ENCODE results near the gene PYGM. TPM values are rescaled to one million over a fixed set of nuclear protein-coding genes. Genes with fewer than 3 reads are reported as not detected.
"Not testable (repeated sequence)": the region's sequence is repeated elsewhere in the genome, so short reads cannot be mapped to it uniquely, and the experiment has no call there.

PYGM gene
- total RNA-seq, 2 donors from 2014 or later = 31.3 to 48.6 TPM

- intact Hi-C loops (cut with DNase I) = no loop called here
- DNase-seq (peak; percentile 39), ATAC-seq (peak; percentile 48 to 71)
These were observed 46.6 kb downstream of the PYGM start for GRCh38 chr11:64713016-64713707.

GRCh38 chr11:64712430-64713015, 47.3 kb downstream of the PYGM start:
- ATAC-seq (no peak), DNase-seq (no peak)
- intact Hi-C loops (cut with DNase I) = no loop called here

- no peak for DNase-seq
These were observed 47.8 kb downstream of the PYGM start for GRCh38 chr11:64711956-64712362.

GRCh38 chr11:64711138-64711955, 48.4 kb downstream of the PYGM start:
- ATAC-seq (peak in 1 of 2 donors; percentile 14), DNase-seq (no peak)
- intact Hi-C loops (cut with DNase I) = no loop called here

More at GRCh38 chr11:64711956-64712362, 47.8 kb downstream of the PYGM start:
- no peak for ATAC-seq
- intact Hi-C loops (cut with DNase I) = no loop called here

- DNase-seq (no peak), ATAC-seq (no peak)
- intact Hi-C loops (cut with DNase I) = no loop called here
These were observed 49.2 kb downstream of the PYGM start for GRCh38 chr11:64710418-64711137.

GRCh38 chr11:64705501-64705900, 54.3 kb downstream of the PYGM start:
- ATAC-seq (no peak), DNase-seq (no peak)
- intact Hi-C loops (cut with DNase I) = no loop called here

GRCh38 chr11:64703048-64703447, 56.7 kb downstream of the PYGM start:
- no peak for ATAC-seq
- intact Hi-C loops (cut with DNase I) = no loop called here
- no peak for DNase-seq

GRCh38 chr11:64701956-64702355, 57.8 kb downstream of the PYGM start:
- DNase-seq; intact Hi-C loops (cut with DNase I); ATAC-seq: not testable (repeated sequence)

- DNase-seq (no peak), ATAC-seq (no peak)
- intact Hi-C loops (cut with DNase I) = no loop called here
These were observed 61.3 kb downstream of the PYGM start for GRCh38 chr11:64698427-64698826.

- intact Hi-C loops (cut with DNase I) = no loop called here
- DNase-seq (no peak), ATAC-seq (no peak)
These were observed 62.0 kb downstream of the PYGM start for GRCh38 chr11:64697663-64698375.

Other genes starting within 250 kb of the PYGM start
- gene SLC22A11, start 204.0 kb downstream of the PYGM start, total RNA-seq = not detected
- not detected for gene SLC22A12, start 168.8 kb downstream of the PYGM start, total RNA-seq
- 1 to 10 TPM; 3.9 to 4.0 TPM for gene NRXN2, start 36.8 kb downstream of the PYGM start, total RNA-seq
- gene RASGRP2, start 15.8 kb downstream of the PYGM start, total RNA-seq = 10 to 100 TPM; 25.3 to 37.1 TPM
- 100 to 1,000 TPM; 154 to 208 TPM for gene SF1, start 18.6 kb upstream of the PYGM start, total RNA-seq
- gene MAP4K2, start 43.2 kb upstream of the PYGM start, total RNA-seq = 10 to 100 TPM in 1 of 2 donors, 1 to 10 TPM in 1; 10.0 to 10.4 TPM
- 10 to 100 TPM in 1 of 2 donors, 1 to 10 TPM in 1; 9.0 to 12.3 TPM for gene MEN1, start 50.6 kb upstream of the PYGM start, total RNA-seq
- under 1 TPM; 0.55 to 0.65 TPM for gene CDC42BPG, start 84.7 kb upstream of the PYGM start, total RNA-seq
- gene EHD1, start 118.6 kb upstream of the PYGM start, total RNA-seq = 10 to 100 TPM; 36.6 to 43.1 TPM
- 10 to 100 TPM; 12.3 to 14.6 TPM for gene ATG2A, start 157.2 kb upstream of the PYGM start, total RNA-seq
- 10 to 100 TPM; 17.9 to 20.5 TPM for gene PPP2R5B, start 164.7 kb upstream of the PYGM start, total RNA-seq
- not detected for gene GPHA2, start 175.9 kb upstream of the PYGM start, total RNA-seq
- gene MAJIN, start 212.1 kb upstream of the PYGM start, total RNA-seq = not detected
- gene BATF2, start 237.0 kb upstream of the PYGM start, total RNA-seq = 1 to 10 TPM; 1.4 to 1.6 TPM

Data from left cardiac atrium (tissue), 4 donors.